Measurements from ENCODE around the gene BTBD9. TPM values are rescaled to one million over a fixed set of nuclear protein-coding genes. Genes with fewer than 3 reads are reported as not detected.

Gene BTBD9
- total RNA-seq, 4 donors from 2014 or later: 10.6 to 16.6 (median 15.1) TPM

GRCh38 chr6:38264605-38265004 is 375.1 kb downstream of the BTBD9 start:
- intact Hi-C loops (cut with DNase I; ENCODE audit: low total_unique reads): no loop called here
- TF ChIP-seq CTCF (IDR thresholded peaks at IDR 0.05): no peak
- no peak for TF ChIP-seq POLR2A (IDR thresholded peaks at IDR 0.05)
- WGBS, 2 donors: 75 to 86% methylated on average over 8 of the region's 8 CpGs
- H3K4me3 ChIP-seq (ENCODE audit: low read depth, poor library complexity, severe bottlenecking): no peak overlapping the region
- DNase-seq (ENCODE audit: low spot score in 2 of 2): no peak

GRCh38 chr6:38262609-38263008 is 377.1 kb downstream of the BTBD9 start:
- no peak for TF ChIP-seq CTCF (IDR thresholded peaks at IDR 0.05)
- TF ChIP-seq POLR2A (IDR thresholded peaks at IDR 0.05): no peak
- intact Hi-C loops (cut with DNase I; ENCODE audit: low total_unique reads): no loop called here
- 71 to 82% methylated on average over 2 of the region's 2 CpGs for WGBS, 2 donors
- no peak overlapping the region for H3K4me3 ChIP-seq (ENCODE audit: low read depth, poor library complexity, severe bottlenecking)
- no peak for DNase-seq (ENCODE audit: low spot score in 2 of 2)

- no peak overlapping the region for H3K4me3 ChIP-seq (ENCODE audit: low read depth, poor library complexity, severe bottlenecking)
- 61 to 65% methylated on average over 1 of the region's 1 CpG for WGBS, 2 donors
- intact Hi-C loops (cut with DNase I; ENCODE audit: low total_unique reads): no loop called here
- no peak for DNase-seq (ENCODE audit: low spot score in 2 of 2)
- no peak for TF ChIP-seq POLR2A (IDR thresholded peaks at IDR 0.05)
- no peak for TF ChIP-seq CTCF (IDR thresholded peaks at IDR 0.05)
Observed at GRCh38 chr6:38262026-38262425, 377.7 kb downstream of the BTBD9 start.

DNA sequence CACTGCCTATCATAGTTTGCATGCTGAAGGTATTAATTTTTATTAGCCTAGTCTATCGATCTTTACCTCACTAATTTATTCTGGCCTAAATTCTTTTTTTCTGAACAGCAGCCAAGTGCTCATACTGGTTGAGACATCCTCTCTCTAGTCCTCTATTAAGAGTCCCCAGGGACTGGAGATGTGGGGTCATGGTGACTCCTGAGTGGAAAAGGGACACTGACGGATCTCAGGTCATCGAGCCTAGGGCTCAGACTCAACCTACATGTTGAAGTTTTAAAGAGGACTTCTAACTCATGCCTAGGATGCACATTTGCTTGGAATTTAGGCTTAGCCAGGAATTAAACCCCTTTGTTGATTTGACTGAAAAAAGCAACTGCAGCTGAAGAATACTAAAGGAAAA is 378.1 kb downstream of the BTBD9 start:
- intact Hi-C loops (cut with DNase I; ENCODE audit: low total_unique reads): no loop called here
- H3K4me3 ChIP-seq (ENCODE audit: low read depth, poor library complexity, severe bottlenecking): no peak overlapping the region
- no peak for DNase-seq (ENCODE audit: low spot score in 2 of 2)
- WGBS, 2 donors: 50 to 56% methylated on average over 3 of the region's 3 CpGs
- TF ChIP-seq CTCF (IDR thresholded peaks at IDR 0.05): no peak
- no peak for TF ChIP-seq POLR2A (IDR thresholded peaks at IDR 0.05)

GRCh38 chr6:38259736-38260135 is 380.0 kb downstream of the BTBD9 start:
- intact Hi-C loops (cut with DNase I; ENCODE audit: low total_unique reads): no loop called here
- DNase-seq (ENCODE audit: low spot score in 2 of 2): no peak
- 63 to 65% methylated on average over 2 of the region's 2 CpGs for WGBS, 2 donors

More at GRCh38 chr6:38259736-38260135, 380.0 kb downstream of the BTBD9 start:
- H3K4me3 ChIP-seq (ENCODE audit: low read depth, poor library complexity, severe bottlenecking): no peak overlapping the region
- TF ChIP-seq POLR2A (IDR thresholded peaks at IDR 0.05) (no peak), CTCF (IDR thresholded peaks at IDR 0.05) (no peak)

All from lower leg skin (tissue), 4 donors.